Karpas-422 (cell line): ENCODE data around the gene BANP. TPM values are rescaled to one million over a fixed set of nuclear protein-coding genes. Genes with fewer than 3 reads are reported as not detected.
"Not testable (repeated sequence)": the region's sequence is repeated elsewhere in the genome, so short reads cannot be mapped to it uniquely, and the experiment has no call there.

ENCODE experiments used
- DNase-seq: peaks from one replicate; pipeline ENCODE4 v3.0.0-alpha.2; 2015
- H2AFZ ChIP-seq: fragments of 200-600 bp; sonication (generic); 2 replicates; pipeline ENCODE4 v1.6.1; 2014; ENCODE audit warnings: antibody characterized with exemption, low read length, mixed read lengths
- H3K27ac ChIP-seq: fragments of 200-600 bp; sonication (generic); 2 replicates; pipeline ENCODE4 v1.5.1; 2014; ENCODE audit warnings: mild to moderate bottlenecking, low read length, moderate library complexity
- H3K27me3 ChIP-seq: fragments of 200-600 bp; sonication (generic); 2 replicates; pipeline ENCODE4 v1.6.1; 2014; ENCODE audit warnings: low read length, mixed read lengths
- H3K36me3 ChIP-seq: fragments of 200-600 bp; sonication (generic); 2 replicates; pipeline ENCODE4 v1.6.1; 2014; ENCODE audit warnings: low read length, mixed read lengths; ENCODE audit not compliant: insufficient read depth
- H3K4me1 ChIP-seq: fragments of 200-600 bp; sonication (generic); 2 replicates; pipeline ENCODE4 v1.6.1; 2014; ENCODE audit warnings: mild to moderate bottlenecking, low read length, mixed read lengths
- H3K4me2 ChIP-seq: fragments of 200-600 bp; sonication (generic); 2 replicates; pipeline ENCODE4 v1.6.1; 2014; ENCODE audit warnings: low read length, low read depth, mild to moderate bottlenecking; ENCODE audit not compliant: poor library complexity, severe bottlenecking
- H3K4me3 ChIP-seq: fragments of 200-600 bp; sonication (generic); 2 replicates; pipeline ENCODE4 v1.5.1; 2014; ENCODE audit warnings: mild to moderate bottlenecking, antibody characterized with exemption, low read length, mixed read lengths
- H3K79me2 ChIP-seq: fragments of 200-600 bp; sonication (generic); 2 replicates; pipeline ENCODE4 v1.6.1; 2014; ENCODE audit warnings: mild to moderate bottlenecking, low read length, mixed read lengths
- H3K9ac ChIP-seq: fragments of 200-600 bp; sonication (generic); 2 replicates; pipeline ENCODE4 v1.6.0; 2014; ENCODE audit warnings: low read length
- H3K9me2 ChIP-seq: fragments of 200-600 bp; sonication (generic), shearing (Covaris generic); replicated peaks from 2 replicates; pipeline ENCODE4 v1.6.0; 2014; ENCODE audit warnings: mild to moderate bottlenecking, low read length, moderate library complexity; ENCODE audit not compliant: insufficient read depth
- H3K9me3 ChIP-seq: fragments of 300-700, 200-600 bp; sonication (generic); 2 replicates; pipeline ENCODE4 v1.6.1; 2014; ENCODE audit warnings: low read length, mixed read lengths
- H4K20me1 ChIP-seq: fragments of 200-600 bp; sonication (generic); 2 replicates; pipeline ENCODE4 v1.6.1; 2014; ENCODE audit warnings: mild to moderate bottlenecking, antibody characterized with exemption, low read length, low read depth; ENCODE audit not compliant: insufficient read depth
- total RNA-seq: library from RNA; depleted of rRNA; stranded (reverse); fragments of >200 nt; shearing (Covaris generic); gene quantifications from 2 replicates; pipeline ENCODE4 v1.2.3, GENCODE V29; 2014; ENCODE audit warnings: low replicate concordance; rRNA removed

The BANP gene, protein sequence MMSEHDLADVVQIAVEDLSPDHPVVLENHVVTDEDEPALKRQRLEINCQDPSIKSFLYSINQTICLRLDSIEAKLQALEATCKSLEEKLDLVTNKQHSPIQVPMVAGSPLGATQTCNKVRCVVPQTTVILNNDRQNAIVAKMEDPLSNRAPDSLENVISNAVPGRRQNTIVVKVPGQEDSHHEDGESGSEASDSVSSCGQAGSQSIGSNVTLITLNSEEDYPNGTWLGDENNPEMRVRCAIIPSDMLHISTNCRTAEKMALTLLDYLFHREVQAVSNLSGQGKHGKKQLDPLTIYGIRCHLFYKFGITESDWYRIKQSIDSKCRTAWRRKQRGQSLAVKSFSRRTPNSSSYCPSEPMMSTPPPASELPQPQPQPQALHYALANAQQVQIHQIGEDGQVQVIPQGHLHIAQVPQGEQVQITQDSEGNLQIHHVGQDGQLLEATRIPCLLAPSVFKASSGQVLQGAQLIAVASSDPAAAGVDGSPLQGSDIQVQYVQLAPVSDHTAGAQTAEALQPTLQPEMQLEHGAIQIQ
- total RNA-seq = 30.1 and 36.5 TPM in 2 replicates

DNA sequence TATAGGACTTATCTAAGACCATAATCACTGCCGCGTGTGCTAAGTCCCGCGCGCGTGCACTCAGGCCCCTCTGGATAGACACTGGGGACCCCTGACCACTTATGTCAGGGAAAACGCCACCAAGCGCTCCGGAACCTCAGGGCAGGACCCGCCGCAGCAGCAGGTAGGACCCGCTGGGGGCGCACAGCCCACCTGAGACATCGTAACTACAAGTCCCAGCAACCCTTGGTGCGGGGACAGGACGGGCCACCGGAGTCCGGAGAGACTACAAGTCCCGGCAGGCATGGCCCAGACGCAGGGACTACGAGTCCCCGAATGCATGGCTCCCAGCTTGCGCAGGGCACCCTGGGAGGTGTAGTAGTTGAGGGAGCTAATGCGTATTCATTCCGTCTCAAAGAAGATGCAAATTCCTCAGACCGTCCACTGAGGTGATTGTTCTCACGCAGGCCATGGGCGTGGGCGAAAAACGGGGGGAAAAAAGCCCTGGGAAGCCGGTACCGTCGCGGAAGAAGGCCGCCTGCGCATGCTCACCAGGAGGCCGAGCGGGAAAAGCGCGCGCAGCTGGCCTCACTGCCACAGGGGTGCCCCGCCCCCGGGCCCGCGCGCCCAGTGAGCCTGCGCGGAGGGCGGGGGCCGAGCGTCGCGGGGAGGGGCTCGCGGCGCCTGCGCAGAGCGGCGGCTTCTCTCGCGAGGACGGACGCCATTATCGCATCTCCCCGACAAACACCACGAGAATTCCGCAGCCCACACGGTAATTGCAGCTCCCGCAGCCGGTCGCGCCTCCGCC lies at the start of gene BANP:
BANP (plus strand) TSS at position 670 of the 787 bp plus-strand sequence. CDS start 23,682 bp downstream, outside the sequence.
- Histone ChIP-seq H4K20me1 (no peaks in the 10 kb centered on the region; the same call in 1 of the 2 replicates), H3K4me3 (peak within 1 kb of the TSS; percentile 82), H3K27ac (peak within 1 kb of the TSS; percentile 79), H3K9me3 (no peaks in the 10 kb centered on the region), H3K4me2 (peak within 1 kb of the TSS; percentile 82), H3K9ac (peak within 1 kb of the TSS; percentile 95), H3K27me3 (no peaks in the 10 kb centered on the region), H3K9me2 (no peaks in the 10 kb centered on the region), H3K36me3 (peaks cover 6% of the 10 kb centered on the region; the same call in 1 of the 2 replicates), H3K4me1 (peaks cover 22% of the 10 kb centered on the region), H3K79me2 (peaks cover 44% of the 10 kb centered on the region), H2AFZ (peak within 1 kb of the TSS; percentile 57; the same call in 1 of the 2 replicates)
- peak; percentile 99 for DNase-seq

DNA sequence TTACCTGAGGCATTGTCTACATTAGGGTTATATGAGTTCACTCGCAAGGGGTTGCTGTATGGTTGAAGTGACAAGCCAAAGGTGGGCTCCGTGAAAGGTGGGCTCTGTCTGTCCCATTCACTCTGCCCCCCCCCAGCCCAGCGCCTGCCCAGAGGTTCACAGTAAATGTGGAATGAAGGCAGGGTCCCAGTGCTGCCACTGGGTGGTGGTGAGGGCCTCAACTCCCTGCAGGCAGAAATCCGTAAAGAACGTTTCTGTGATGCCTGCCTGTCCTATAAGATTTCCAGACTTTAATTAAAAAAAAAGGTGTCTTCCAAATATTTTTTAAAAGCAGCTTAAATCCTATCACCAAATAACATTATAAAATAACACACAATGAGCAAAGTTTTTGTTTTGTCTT lies 46.3 kb upstream of the BANP start:
- not testable (repeated sequence) for H4K20me1 ChIP-seq, H3K79me2 ChIP-seq, H3K9me3 ChIP-seq, H3K4me3 ChIP-seq, DNase-seq, H3K27me3 ChIP-seq, H3K4me1 ChIP-seq, H3K27ac ChIP-seq, H3K9me2 ChIP-seq, H2AFZ ChIP-seq, H3K4me2 ChIP-seq, H3K36me3 ChIP-seq, H3K9ac ChIP-seq

DNA sequence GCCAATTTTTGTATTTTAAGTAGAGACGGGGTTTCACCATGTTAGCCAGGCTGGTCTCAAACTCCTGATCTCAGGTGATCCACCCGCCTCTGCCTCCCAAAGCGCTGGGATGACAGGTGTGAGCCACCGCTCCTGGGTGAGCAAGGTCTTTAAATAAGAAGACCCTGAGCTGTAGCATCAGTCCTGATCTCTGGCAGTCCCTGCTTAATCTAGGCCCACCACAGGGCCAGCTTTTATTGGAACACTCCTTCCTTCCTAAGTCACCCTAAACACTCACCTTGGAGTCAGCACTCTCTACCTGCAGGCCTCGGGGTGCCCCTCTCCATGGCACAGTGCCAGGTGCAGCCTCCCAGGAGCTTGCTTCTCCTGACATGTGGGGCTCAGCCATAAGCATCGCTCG lies 45.7 kb upstream of the BANP start:
- not testable (repeated sequence) for DNase-seq, H3K4me1 ChIP-seq, H3K27ac ChIP-seq, H3K9me2 ChIP-seq, H4K20me1 ChIP-seq, H2AFZ ChIP-seq, H3K4me2 ChIP-seq, H3K4me3 ChIP-seq, H3K27me3 ChIP-seq, H3K36me3 ChIP-seq, H3K9ac ChIP-seq, H3K79me2 ChIP-seq, H3K9me3 ChIP-seq

DNA sequence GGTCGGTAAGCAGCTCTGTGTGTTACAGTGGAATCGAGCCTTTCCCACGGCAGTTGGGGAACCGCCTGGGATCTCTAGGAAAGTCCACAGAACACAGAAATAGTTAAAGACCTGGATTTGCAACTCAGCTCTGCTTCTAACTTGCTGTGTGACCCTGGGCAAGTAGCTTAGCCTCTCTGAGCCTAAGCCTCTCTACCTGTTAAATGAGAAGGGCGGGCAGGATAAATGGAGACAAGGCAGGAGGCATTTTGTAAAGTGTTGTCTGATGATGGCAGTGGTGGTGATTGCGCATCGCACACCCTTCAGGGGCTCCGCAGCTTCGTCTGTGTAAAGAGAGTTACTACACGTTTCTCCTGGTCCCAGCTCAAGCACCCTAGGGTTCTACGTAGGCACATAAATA lies 43.1 kb upstream of the BANP start:
- not testable (repeated sequence) for H3K79me2 ChIP-seq, H3K4me2 ChIP-seq, H2AFZ ChIP-seq, H3K36me3 ChIP-seq, H3K4me3 ChIP-seq, H3K9me3 ChIP-seq, H3K27me3 ChIP-seq, H3K9me2 ChIP-seq, DNase-seq, H3K27ac ChIP-seq, H4K20me1 ChIP-seq, H3K9ac ChIP-seq
- H3K4me1 ChIP-seq = peaks cover 12% of the 10 kb centered on the region

DNA sequence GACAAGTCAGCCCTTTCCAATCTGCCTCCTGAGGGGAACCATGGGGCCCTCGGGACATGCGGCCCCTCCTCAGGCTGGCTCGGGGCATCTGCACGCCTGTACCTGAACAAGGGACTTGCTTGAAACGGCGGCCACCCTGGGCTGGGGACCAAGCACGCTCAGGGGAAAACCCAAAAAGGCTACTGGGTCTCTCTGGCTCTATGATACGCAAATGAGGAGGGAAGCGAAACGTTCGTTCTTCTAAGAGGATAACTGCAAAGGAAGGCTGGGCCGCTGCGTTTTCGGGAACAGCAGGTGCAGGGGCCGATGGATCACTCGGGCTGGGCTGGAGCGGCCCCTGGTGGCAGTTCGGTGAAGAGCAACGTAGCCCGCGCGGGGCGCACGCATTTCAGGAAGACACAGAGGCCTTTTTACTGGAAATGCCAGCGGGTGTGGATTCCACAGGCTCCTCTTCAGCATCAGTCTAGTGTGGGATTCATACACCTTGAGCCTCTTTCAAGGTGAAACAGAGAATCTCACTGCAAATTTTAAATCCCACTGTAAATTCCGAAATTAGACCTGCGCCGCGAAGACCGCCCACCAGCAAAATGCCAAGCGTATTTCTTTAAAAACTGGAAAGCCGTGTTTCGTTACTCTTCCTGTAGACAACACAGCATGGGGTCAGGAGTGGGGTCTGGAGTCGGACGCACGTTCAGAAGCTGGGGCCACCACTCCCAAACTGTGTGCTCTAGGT lies 41.9 kb upstream of the BANP start:
- not testable (repeated sequence) for H3K4me3 ChIP-seq, H3K9ac ChIP-seq, H3K79me2 ChIP-seq, H3K9me3 ChIP-seq, H4K20me1 ChIP-seq, H2AFZ ChIP-seq, H3K36me3 ChIP-seq, H3K27ac ChIP-seq, H3K9me2 ChIP-seq, H3K27me3 ChIP-seq
- H3K4me2 ChIP-seq = peak overlapping the region; percentile 26
- H3K4me1 ChIP-seq = peaks cover 12% of the 10 kb centered on the region
- DNase-seq = peak; percentile 92

DNA sequence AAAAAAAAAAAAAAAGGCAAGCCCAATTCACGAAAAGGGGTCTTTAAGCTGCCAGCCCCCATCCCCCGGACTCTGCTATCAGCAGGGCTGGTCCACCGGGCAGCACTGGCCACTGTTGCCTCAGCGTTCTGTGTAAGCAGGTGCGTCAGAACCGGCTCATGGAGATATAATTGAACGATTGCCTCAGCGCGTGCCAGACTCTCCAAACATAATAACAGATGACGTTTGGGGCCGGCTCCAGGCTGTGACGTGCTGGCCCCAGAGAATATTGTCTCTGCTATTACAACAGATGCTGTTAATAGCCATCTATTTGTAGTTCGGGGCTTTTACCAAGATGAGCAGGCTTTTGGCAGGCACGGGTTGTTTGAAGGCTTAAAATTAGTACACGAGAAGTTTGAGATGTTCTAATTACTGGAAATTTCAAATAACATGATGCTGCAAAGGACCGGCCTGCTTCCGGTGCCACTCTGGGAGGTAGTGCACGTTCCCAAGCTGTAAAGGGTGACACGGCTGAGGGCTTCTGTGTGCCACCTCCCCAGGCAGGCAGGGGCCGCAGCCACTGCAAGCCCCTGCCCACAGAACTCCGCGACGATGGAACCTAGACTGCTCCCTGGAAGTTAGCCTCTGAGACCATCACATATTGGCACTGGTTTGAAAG lies 40.0 kb upstream of the BANP start:
- not testable (repeated sequence) for H3K9me2 ChIP-seq, H3K27ac ChIP-seq, H2AFZ ChIP-seq, H3K4me3 ChIP-seq, H3K9ac ChIP-seq, H4K20me1 ChIP-seq, H3K9me3 ChIP-seq, H3K79me2 ChIP-seq, H3K27me3 ChIP-seq, H3K36me3 ChIP-seq
- peaks cover 12% of the 10 kb centered on the region for H3K4me1 ChIP-seq
- peak; percentile 78 for DNase-seq
- peak overlapping the region; percentile 27 for H3K4me2 ChIP-seq

DNA sequence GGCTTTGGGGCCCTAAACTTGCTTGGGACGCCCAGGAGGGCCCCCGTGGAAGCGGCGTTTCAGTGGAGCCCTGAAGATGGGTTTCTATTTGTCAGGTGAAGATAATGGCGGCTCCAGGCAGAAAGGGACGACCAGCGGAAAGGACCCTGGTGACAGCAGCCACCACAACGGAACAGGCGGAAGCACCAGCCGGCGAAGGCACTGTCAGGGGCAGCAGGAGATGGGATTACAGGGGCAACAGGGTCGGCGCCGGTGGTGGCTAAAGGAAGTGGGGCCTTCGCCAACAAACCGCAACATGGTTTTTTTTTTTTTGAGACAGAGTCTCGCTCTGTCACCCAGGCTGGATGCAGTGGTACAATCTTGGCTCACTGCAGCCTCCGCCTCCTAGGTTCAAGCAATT lies 38.5 kb upstream of the BANP start:
- H3K9ac ChIP-seq, H3K79me2 ChIP-seq, H3K4me3 ChIP-seq, H2AFZ ChIP-seq, DNase-seq, H3K4me2 ChIP-seq, H3K9me3 ChIP-seq, H3K9me2 ChIP-seq, H3K27me3 ChIP-seq, H3K36me3 ChIP-seq, H4K20me1 ChIP-seq, H3K27ac ChIP-seq: not testable (repeated sequence)
- peaks cover 12% of the 10 kb centered on the region for H3K4me1 ChIP-seq
